Skeletal muscle satellite cell (primary cell): Measurements from ENCODE around the gene SMCP.
A peak's percentile ranks its signal among the peaks of the same experiment; 100 is the strongest.

Experiments
- H3K27me3 ChIP-seq: 2 replicates; pipeline ENCODE4 v1.7.0; 2013; ENCODE audit warnings: low read length; ENCODE audit not compliant: control insufficient read depth, insufficient read depth
- H3K36me3 ChIP-seq: 2 replicates; pipeline ENCODE4 v1.7.0; 2013; ENCODE audit warnings: mild to moderate bottlenecking, control low read depth, low read length; ENCODE audit not compliant: insufficient read depth
- H3K4me1 ChIP-seq: 2 replicates; pipeline ENCODE4 v1.7.0; 2013; ENCODE audit warnings: low read length; ENCODE audit not compliant: control insufficient read depth, insufficient read depth
- H3K4me2 ChIP-seq: 2 replicates; pipeline ENCODE4 v1.7.0; 2013; ENCODE audit warnings: mild to moderate bottlenecking, low read length
- H3K4me3 ChIP-seq: 2 replicates; pipeline ENCODE4 v1.7.0; 2013; ENCODE audit warnings: low read length
- H3K9ac ChIP-seq: 2 replicates; pipeline ENCODE4 v1.7.0; 2013; ENCODE audit warnings: mild to moderate bottlenecking, low read depth, low read length, moderate library complexity
- H3K9me3 ChIP-seq: replicated peaks from 2 replicates; pipeline ENCODE4 v1.7.0; 2013; ENCODE audit warnings: mild to moderate bottlenecking, control low read depth, low read length

SMCP gene

GRCh38 chr1:152870831-152871730, 7.0 kb upstream of the SMCP start:
- Histone ChIP-seq H3K36me3 (no peaks in the 10 kb centered on the region), H3K4me3 (no peak overlapping the region), H3K9ac (no peak overlapping the region), H3K9me3 (no peaks in the 10 kb centered on the region), H3K4me1 (peaks cover 11% of the 10 kb centered on the region), H3K27me3 (no peaks in the 10 kb centered on the region), H3K4me2 (no peak overlapping the region)

GRCh38 chr1:152871731-152872126, 6.4 kb upstream of the SMCP start:
- Histone ChIP-seq H3K36me3 (no peaks in the 10 kb centered on the region), H3K9me3 (no peaks in the 10 kb centered on the region), H3K4me2 (no peak overlapping the region), H3K4me3 (no peak overlapping the region), H3K9ac (no peak overlapping the region), H3K4me1 (peaks cover 11% of the 10 kb centered on the region), H3K27me3 (no peaks in the 10 kb centered on the region)

GRCh38 chr1:152873495-152873894, 4.6 kb upstream of the SMCP start:
- Histone ChIP-seq H3K27me3 (no peaks in the 10 kb centered on the region), H3K4me3 (no peak overlapping the region), H3K36me3 (no peaks in the 10 kb centered on the region), H3K9me3 (no peaks in the 10 kb centered on the region), H3K4me1 (peaks cover 11% of the 10 kb centered on the region), H3K4me2 (peak overlapping the region; percentile 35), H3K9ac (no peak overlapping the region)

- no peak overlapping the region for H3K4me2 ChIP-seq
- H3K4me1 ChIP-seq: peaks cover 11% of the 10 kb centered on the region
- no peaks in the 10 kb centered on the region for H3K27me3 ChIP-seq
- H3K9me3 ChIP-seq: no peaks in the 10 kb centered on the region
- no peaks in the 10 kb centered on the region for H3K36me3 ChIP-seq
- no peak overlapping the region for H3K9ac ChIP-seq
- H3K4me3 ChIP-seq: no peak overlapping the region
Observed at GRCh38 chr1:152876827-152877226, 1.3 kb upstream of the SMCP start.

DNA sequence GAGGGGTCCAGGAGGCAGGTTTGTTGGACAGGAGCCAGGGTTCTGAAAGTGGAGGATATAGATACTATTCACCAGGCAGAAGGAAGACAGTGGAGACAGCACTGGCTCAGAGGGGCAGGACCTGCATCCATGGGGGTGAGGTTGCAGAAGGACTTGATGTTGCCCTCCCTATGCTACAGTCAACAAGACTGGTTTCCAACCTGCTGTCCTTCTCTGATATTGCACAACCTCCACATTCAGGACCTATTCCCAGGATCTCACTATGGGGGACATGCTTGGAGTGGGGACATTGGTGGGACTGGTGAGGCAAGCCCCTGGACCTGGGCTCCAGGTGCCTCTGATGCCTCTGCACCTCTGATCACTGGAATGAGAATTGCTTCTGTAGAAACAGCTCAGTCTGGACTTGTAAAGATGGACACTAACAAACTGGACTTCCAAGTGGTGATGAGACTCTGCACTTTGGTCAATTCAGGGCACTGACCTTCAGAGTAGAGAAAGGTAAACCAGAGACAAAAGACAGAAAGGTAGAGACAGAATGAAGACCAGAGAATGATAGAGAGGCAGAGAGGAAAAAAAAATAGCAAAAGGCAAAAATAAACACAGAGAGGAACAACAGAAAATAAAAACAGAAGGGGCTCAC, 1.6 kb downstream of the SMCP start:
- H3K4me1 ChIP-seq: peaks cover 10% of the 10 kb centered on the region
- H3K9me3 ChIP-seq: no peaks in the 10 kb centered on the region
- H3K9ac ChIP-seq: no peak overlapping the region
- H3K4me2 ChIP-seq: no peak overlapping the region
- no peak overlapping the region for H3K4me3 ChIP-seq
- no peaks in the 10 kb centered on the region for H3K27me3 ChIP-seq
- H3K36me3 ChIP-seq: no peaks in the 10 kb centered on the region

GRCh38 chr1:152880316-152880715, 2.2 kb downstream of the SMCP start:
- H3K4me3 ChIP-seq: no peak overlapping the region
- H3K36me3 ChIP-seq: no peaks in the 10 kb centered on the region
- no peaks in the 10 kb centered on the region for H3K27me3 ChIP-seq
- H3K9ac ChIP-seq: no peak overlapping the region
- peaks cover 14% of the 10 kb centered on the region for H3K4me1 ChIP-seq
- no peaks in the 10 kb centered on the region for H3K9me3 ChIP-seq
- no peak overlapping the region for H3K4me2 ChIP-seq

DNA sequence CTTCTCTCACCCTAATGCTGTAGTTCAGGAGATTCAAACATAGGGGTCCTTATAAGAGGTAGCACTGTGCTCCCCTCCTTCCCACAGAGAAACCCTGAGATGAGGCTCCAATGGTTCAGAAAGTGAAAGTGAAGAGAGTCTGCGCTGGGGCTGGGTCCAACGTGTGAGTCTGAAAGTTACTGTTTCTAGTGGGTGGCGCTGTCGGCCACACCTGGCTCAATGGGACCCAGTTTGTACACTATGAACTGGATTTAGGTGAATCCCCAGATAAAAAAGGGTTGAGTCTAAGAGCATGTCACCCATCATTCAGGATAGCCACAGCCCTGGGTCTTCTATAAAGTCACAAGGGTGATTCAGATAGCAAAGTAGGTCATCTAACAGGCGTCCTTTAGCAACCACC, 2.8 kb downstream of the SMCP start:
- no peak overlapping the region for H3K4me2 ChIP-seq
- H3K36me3 ChIP-seq: no peaks in the 10 kb centered on the region
- no peak overlapping the region for H3K4me3 ChIP-seq

GRCh38 chr1:152884085-152884484, 6.0 kb downstream of the SMCP start:
- H3K4me2 ChIP-seq: peak overlapping the region; percentile 34
- H3K36me3 ChIP-seq: no peaks in the 10 kb centered on the region
- no peaks in the 10 kb centered on the region for H3K27me3 ChIP-seq
- peak overlapping the region; percentile 1 for H3K4me3 ChIP-seq
- H3K9ac ChIP-seq: no peak overlapping the region
- peaks cover 21% of the 10 kb centered on the region for H3K4me1 ChIP-seq
- H3K9me3 ChIP-seq: no peaks in the 10 kb centered on the region

More for the DNA sequence above, 2.8 kb downstream of the SMCP start:
- Histone ChIP-seq H3K9ac (no peak overlapping the region), H3K27me3 (no peaks in the 10 kb centered on the region), H3K9me3 (no peaks in the 10 kb centered on the region), H3K4me1 (peaks cover 19% of the 10 kb centered on the region)

DNA sequence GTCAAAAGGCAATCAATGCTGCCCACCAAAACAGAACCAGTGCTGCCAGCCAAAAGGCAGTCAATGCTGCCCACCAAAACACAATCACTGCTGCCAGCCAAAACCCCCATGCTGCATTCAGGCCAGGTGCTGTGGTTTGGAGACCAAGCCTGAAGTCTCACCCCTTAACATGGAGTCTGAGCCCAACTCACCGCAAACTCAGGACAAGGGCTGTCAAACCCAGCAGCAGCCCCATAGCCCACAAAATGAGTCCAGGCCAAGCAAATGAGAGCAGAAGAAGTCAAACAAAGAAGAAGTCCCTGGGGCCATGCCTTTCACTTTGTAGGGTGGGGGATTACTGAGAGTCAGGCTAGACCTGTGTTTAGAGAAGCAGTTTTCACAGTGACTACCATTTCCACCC, 6.4 kb downstream of the SMCP start:
- Histone ChIP-seq H3K9me3 (no peaks in the 10 kb centered on the region), H3K36me3 (no peaks in the 10 kb centered on the region), H3K4me1 (peaks cover 21% of the 10 kb centered on the region), H3K4me2 (peak overlapping the region; percentile 34), H3K4me3 (peak overlapping the region; percentile 1), H3K27me3 (no peaks in the 10 kb centered on the region), H3K9ac (no peak overlapping the region)

DNA sequence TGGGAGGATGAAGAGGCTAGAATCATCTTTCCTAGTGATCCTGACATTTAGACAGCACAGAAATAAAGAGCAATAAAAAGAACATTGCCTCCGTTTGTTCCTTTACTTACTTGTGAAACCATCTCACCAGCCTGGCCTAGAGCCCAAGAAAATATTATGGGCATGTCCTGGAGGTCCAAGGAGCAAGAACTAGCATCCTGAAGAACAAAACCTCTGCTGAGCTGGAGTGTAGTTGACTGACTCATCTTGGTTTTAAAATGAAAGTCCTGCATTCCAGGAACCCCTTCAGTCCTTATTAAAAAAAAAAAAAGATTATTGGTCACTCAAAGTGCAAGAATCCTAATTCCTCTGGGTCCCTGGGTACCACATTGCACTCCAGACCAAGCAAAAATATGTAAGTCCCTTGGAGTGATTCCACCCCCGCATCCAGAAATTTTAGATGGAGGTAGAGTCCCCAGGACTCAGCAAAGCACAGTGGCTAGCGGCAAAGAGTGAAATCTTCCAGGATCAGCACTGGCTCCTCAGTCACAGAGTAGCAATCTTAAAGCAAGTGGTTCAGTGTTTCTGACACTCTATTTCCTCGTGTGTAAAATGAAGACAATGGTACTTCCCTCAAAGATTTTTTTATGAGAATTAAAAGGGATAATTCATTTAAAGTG, 7.0 kb downstream of the SMCP start:
- peak overlapping the region; percentile 34 for H3K4me2 ChIP-seq
- H3K4me1 ChIP-seq: peaks cover 21% of the 10 kb centered on the region
- no peaks in the 10 kb centered on the region for H3K9me3 ChIP-seq
- H3K4me3 ChIP-seq: no peak overlapping the region
- no peak overlapping the region for H3K9ac ChIP-seq
- H3K27me3 ChIP-seq: no peaks in the 10 kb centered on the region
- H3K36me3 ChIP-seq: no peaks in the 10 kb centered on the region

- Histone ChIP-seq H3K9ac (no peak overlapping the region), H3K9me3 (no peaks in the 10 kb centered on the region), H3K36me3 (no peaks in the 10 kb centered on the region), H3K4me3 (no peak overlapping the region), H3K4me1 (peaks cover 21% of the 10 kb centered on the region), H3K27me3 (no peaks in the 10 kb centered on the region), H3K4me2 (no peak overlapping the region)
Observed at GRCh38 chr1:152886085-152886484, 8.0 kb downstream of the SMCP start.
